Ovary (tissue), 9 donors: ENCODE data around the gene POM121L2. TPM values are rescaled to one million over a fixed set of nuclear protein-coding genes. Genes with fewer than 3 reads are reported as not detected.
"Not testable (repeated sequence)": the region's sequence is repeated elsewhere in the genome, so short reads cannot be mapped to it uniquely, and the experiment has no call there.

Experiments used
- DNase-seq, 5 donors: peaks; one replicate each; pipeline ENCODE4 v3.0.0-alpha.2; 2019 to 2020
- H3K27ac ChIP-seq, 2 donors: fragments of 200-600 bp; one replicate each; pipeline versions ENCODE4 v1.5.1 to v1.8.0; 2019 to 2022
- H3K27me3 ChIP-seq: fragments of 200-600 bp; one replicate; pipeline ENCODE4 v1.8.0; 2022
- H3K36me3 ChIP-seq: fragments of 200-600 bp; sonication (generic); one replicate; pipeline ENCODE4 v1.5.1; 2019
- H3K4me1 ChIP-seq: one replicate; pipeline ENCODE4 v1.8.1; 2013; ENCODE audit warnings: mild to moderate bottlenecking, moderate library complexity; ENCODE audit not compliant: insufficient read depth
- H3K4me3 ChIP-seq: fragments of 200-600 bp; sonication (generic); one replicate; pipeline ENCODE4 v1.5.1; 2017
- H3K9me3 ChIP-seq, 2 donors: fragments of 200-600 bp in 1 of 2; sonication (generic) in 1 of 2; one replicate each; pipeline versions ENCODE4 v1.5.1 to v1.8.1; 2013 to 2019; ENCODE audit warnings: mild to moderate bottlenecking in 1 of 2, moderate library complexity in 1 of 2
- EP300 ChIP-seq: sonication (generic); formaldehyde crosslinking; IDR thresholded peaks from one replicate; pipeline ENCODE4 v1.6.1; 2017; ENCODE audit warnings: antibody characterized with exemption
- POLR2A ChIP-seq: fragments of 450-650 bp; IDR thresholded peaks from one replicate; pipeline ENCODE4 v1.6.1; 2017; ENCODE audit warnings: antibody characterized with exemption, mild to moderate bottlenecking, moderate library complexity
- WGBS, 3 donors: extraction: QIAGEN DNeasy Blood & Tissue Kit in 1 of 3; methylation state at CpG; one replicate each; pipeline versions ENCODE4 v1.1.5 to v1.1.7; 2013 to 2017; 5-methylcytosine and 5-hydroxymethylcytosine counted together
- intact Hi-C, 4 donors: fragments of 100-400 bp; cut with DNase I; formaldehyde crosslinking; loops; one replicate each; pipeline versions ENCODE4 v1.11.0 to v1.15.1; 2022 to 2023
- polyA plus RNA-seq, 2 donors: library from polyadenylated mRNA; stranded (reverse); fragments of 200-250 nt in 1 of 2; fragments of 350-450 nt in 1 of 2; fragmentation: Illumina TruSeq in 1 of 2; extraction: RNeasy Lipid Tissue Mini Kit (QIAGEN cat#74804) in 1 of 2; gene quantifications; one replicate each; pipeline ENCODE4 v1.2.3, GENCODE V29; 2013 to 2014
- total RNA-seq, 7 donors: library from RNA; depleted of rRNA in 2 of 7; stranded (reverse); fragments of >200 nt in 2 of 7; fragmentation: NEBNext Ultra II Directional in 3 of 7; extraction: Animal tissue kit (Norgen Biotek cat#: 25700) in 3 of 7; gene quantifications; one replicate each; pipeline versions ENCODE4 v1.1.0 to v1.2.4, GENCODE V29; 2016 to 2023
- TF ChIP-seq, protein P1 (sequence below), 3 donors: fragments of 450-650 bp in 2 of 3; fragments of 200-600 bp in 1 of 3; IDR thresholded peaks; one replicate each; pipeline versions ENCODE4 v1.5.1 to v1.8.0; 2016 to 2022; ENCODE audit warnings: antibody characterized with exemption in 3 of 3, mild to moderate bottlenecking in 1 of 3
- donor health status: DM: no; HTN: no; CAD: no; lungs with moderate emphysema.
- donor health status: DM: no; HTN: no; CAD: no.
- donor health status: Bipolar disorder and iron deficiency.
- donor health status: DM: yes; HTN: yes; CAD: no.
- donor health status: DM: no; HTN: no; CAD: no.
- donor health status: DM: yes; HTN: yes; CAD: no.

The POM121L2 gene
- total and polyA plus RNA-seq, 9 donors = 0.02 to 0.05 TPM; not detected in 7

- no peak for TF ChIP-seq EP300
- no peak for TF ChIP-seq POLR2A
- TF ChIP-seq, protein P1, sequence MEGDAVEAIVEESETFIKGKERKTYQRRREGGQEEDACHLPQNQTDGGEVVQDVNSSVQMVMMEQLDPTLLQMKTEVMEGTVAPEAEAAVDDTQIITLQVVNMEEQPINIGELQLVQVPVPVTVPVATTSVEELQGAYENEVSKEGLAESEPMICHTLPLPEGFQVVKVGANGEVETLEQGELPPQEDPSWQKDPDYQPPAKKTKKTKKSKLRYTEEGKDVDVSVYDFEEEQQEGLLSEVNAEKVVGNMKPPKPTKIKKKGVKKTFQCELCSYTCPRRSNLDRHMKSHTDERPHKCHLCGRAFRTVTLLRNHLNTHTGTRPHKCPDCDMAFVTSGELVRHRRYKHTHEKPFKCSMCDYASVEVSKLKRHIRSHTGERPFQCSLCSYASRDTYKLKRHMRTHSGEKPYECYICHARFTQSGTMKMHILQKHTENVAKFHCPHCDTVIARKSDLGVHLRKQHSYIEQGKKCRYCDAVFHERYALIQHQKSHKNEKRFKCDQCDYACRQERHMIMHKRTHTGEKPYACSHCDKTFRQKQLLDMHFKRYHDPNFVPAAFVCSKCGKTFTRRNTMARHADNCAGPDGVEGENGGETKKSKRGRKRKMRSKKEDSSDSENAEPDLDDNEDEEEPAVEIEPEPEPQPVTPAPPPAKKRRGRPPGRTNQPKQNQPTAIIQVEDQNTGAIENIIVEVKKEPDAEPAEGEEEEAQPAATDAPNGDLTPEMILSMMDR (IDR thresholded peaks at IDR 0.05) = no peak
- H3K27me3 ChIP-seq = no peaks in the 10 kb centered on the region
Observed at GRCh38 chr6:27273783-27274182, 38.3 kb downstream of the POM121L2 start.

GRCh38 chr6:27268803-27269202 lies 43.3 kb downstream of the POM121L2 start:
- Histone ChIP-seq H3K9me3 (peaks cover 0 to 3% of the 10 kb centered on the region in 2 donors), H3K36me3 (no peaks in the 10 kb centered on the region), H3K4me1 (no peaks in the 10 kb centered on the region), H3K27me3 (no peaks in the 10 kb centered on the region), H3K4me3 (no peak overlapping the region), H3K27ac (no peak overlapping the region)
- DNase-seq = no peak
- 65 to 86% (median 82%) methylated on average over 14 of the region's 14 CpGs for WGBS, 3 donors
- TF ChIP-seq, protein P1 (IDR thresholded peaks at IDR 0.05) = no peak
- TF ChIP-seq EP300 (no peak), POLR2A (no peak)
- intact Hi-C loops = no loop called here

More at GRCh38 chr6:27273783-27274182, 38.3 kb downstream of the POM121L2 start:
- intact Hi-C loops = no loop called here
- H3K4me1 ChIP-seq = no peaks in the 10 kb centered on the region
- H3K9me3 ChIP-seq = peaks cover 0 to 3% of the 10 kb centered on the region in 2 donors
- H3K4me3 ChIP-seq = no peak overlapping the region
- no peak overlapping the region for H3K27ac ChIP-seq
- H3K36me3 ChIP-seq = no peaks in the 10 kb centered on the region
- no peak for DNase-seq
- WGBS, 3 donors = 62 to 66% (median 63%) methylated on average over 11 of the region's 11 CpGs

DNA sequence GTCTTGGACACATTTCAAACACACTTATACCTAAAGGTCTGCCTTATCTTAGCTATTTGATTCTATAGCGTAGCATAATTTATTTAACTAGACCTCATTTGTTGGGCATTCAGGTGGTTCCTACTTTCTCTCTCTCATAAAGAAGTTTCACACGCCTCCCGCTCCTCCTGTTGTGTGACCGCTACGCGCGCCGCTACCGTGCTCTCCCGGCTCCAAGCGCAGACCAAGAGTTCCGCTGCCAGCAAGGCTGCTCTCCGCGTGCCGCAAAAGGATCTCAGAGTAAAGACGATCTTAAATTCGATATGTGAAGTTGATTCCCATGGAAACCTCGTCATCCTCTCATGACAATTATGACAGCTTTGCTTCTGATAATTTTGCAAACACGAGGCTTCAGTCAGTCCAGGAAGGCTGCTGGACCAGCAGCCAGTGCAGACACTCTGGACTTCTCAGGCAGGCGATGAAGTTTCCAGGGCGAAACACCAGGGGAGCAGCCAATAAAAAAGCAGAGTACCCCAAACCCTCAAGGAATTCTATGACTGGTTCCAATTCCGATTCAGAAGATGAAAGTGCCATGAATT lies 44.1 kb downstream of the POM121L2 start:
- H3K9me3 ChIP-seq = peaks cover 0 to 3% of the 10 kb centered on the region in 2 donors
- no peaks in the 10 kb centered on the region for H3K36me3 ChIP-seq
- TF ChIP-seq, protein P1 (IDR thresholded peaks at IDR 0.05) = no peak
- TF ChIP-seq EP300 (no peak), POLR2A (no peak)
- DNase-seq = no peak
- no peaks in the 10 kb centered on the region for H3K4me1 ChIP-seq
- no peak overlapping the region for H3K27ac ChIP-seq
- no peak overlapping the region for H3K4me3 ChIP-seq
- no peaks in the 10 kb centered on the region for H3K27me3 ChIP-seq
- intact Hi-C loops = no loop called here
- WGBS, 3 donors = 5 to 10% (median 6%) methylated on average over 22 of the region's 22 CpGs

GRCh38 chr6:27267003-27267402 lies 45.1 kb downstream of the POM121L2 start:
- intact Hi-C loops, H3K4me3 ChIP-seq, H3K27me3 ChIP-seq, H3K4me1 ChIP-seq, H3K27ac ChIP-seq, H3K36me3 ChIP-seq, H3K9me3 ChIP-seq, DNase-seq: not testable (repeated sequence)
- WGBS, 3 donors = 87 to 96% (median 90%) methylated on average over 3 of the region's 3 CpGs

GRCh38 chr6:27263886-27264285 lies 48.2 kb downstream of the POM121L2 start:
- no peaks in the 10 kb centered on the region for H3K9me3 ChIP-seq
- H3K36me3 ChIP-seq = no peaks in the 10 kb centered on the region
- no peaks in the 10 kb centered on the region for H3K27me3 ChIP-seq
- no peak for DNase-seq
- TF ChIP-seq EP300 = no peak
- no peak overlapping the region for H3K27ac ChIP-seq
- no peak overlapping the region for H3K4me3 ChIP-seq
- peaks cover 2% of the 10 kb centered on the region for H3K4me1 ChIP-seq
- WGBS, 3 donors = 65 to 76% (median 76%) methylated on average over 8 of the region's 8 CpGs
- intact Hi-C loops = no loop called here
